Astrocyte (in vitro differentiated cells and primary cell): ENCODE measurements around the gene TPRG1. TPM values are rescaled to one million over a fixed set of nuclear protein-coding genes. Genes with fewer than 3 reads are reported as not detected.

ENCODE experiments used
- DNase-seq: peaks from one replicate; pipeline ENCODE4 v3.0.0-alpha.2; 2010; ENCODE audit warnings: low read depth
- FAIRE-seq: peaks from 2 replicates; lab custom pipeline; 2011; peaks lifted over from hg19 to GRCh38; lab: Jason Lieb, UNC
- H2AFZ ChIP-seq: 2 replicates; pipeline ENCODE4 v1.6.0; 2012; ENCODE audit warnings: low read depth, low read length, inconsistent platforms
- H3K27ac ChIP-seq: 2 replicates; pipeline ENCODE4 v1.5.1; 2011; ENCODE audit warnings: low read depth, low read length, inconsistent platforms
- H3K27me3 ChIP-seq: 2 replicates; pipeline ENCODE4 v1.6.0; 2011; ENCODE audit warnings: low read length, inconsistent platforms; ENCODE audit not compliant: insufficient read depth
- H3K36me3 ChIP-seq: 2 replicates; pipeline ENCODE4 v1.5.1; 2011; ENCODE audit warnings: low read length, inconsistent platforms; ENCODE audit not compliant: insufficient read depth
- H3K4me1 ChIP-seq: 2 replicates; pipeline ENCODE4 v1.5.1; 2011; ENCODE audit warnings: low read length, inconsistent platforms; ENCODE audit not compliant: insufficient read depth
- H3K4me2 ChIP-seq: 2 replicates; pipeline ENCODE4 v1.6.0; 2012; ENCODE audit warnings: low read length, inconsistent platforms
- H3K4me3 ChIP-seq: 2 replicates; pipeline ENCODE4 v1.5.1; 2011; ENCODE audit warnings: low read depth, mild to moderate bottlenecking, low read length, inconsistent platforms; ENCODE audit not compliant: insufficient read depth
- H3K79me2 ChIP-seq: 2 replicates; pipeline ENCODE4 v1.6.0; 2012; ENCODE audit warnings: mild to moderate bottlenecking, low read length, inconsistent platforms; ENCODE audit not compliant: insufficient read depth
- H3K9ac ChIP-seq: 2 replicates; pipeline ENCODE4 v1.6.0; 2012; ENCODE audit warnings: mild to moderate bottlenecking, low read length, inconsistent platforms
- H3K9me3 ChIP-seq: 2 replicates; pipeline ENCODE4 v1.5.1; 2012; ENCODE audit warnings: low read depth, mild to moderate bottlenecking, low read length, inconsistent platforms; ENCODE audit not compliant: insufficient read depth
- H4K20me1 ChIP-seq: 2 replicates; pipeline ENCODE4 v1.6.0; 2012; ENCODE audit warnings: low read length, inconsistent platforms; ENCODE audit not compliant: insufficient read depth
- H3K27ac Mint-ChIP-seq: one replicate; pipeline ENCODE4 v1.8.0; 2021; ENCODE audit warnings: mild to moderate bottlenecking, mixed read lengths; ENCODE audit not compliant: unreplicated experiment
- H3K27me3 Mint-ChIP-seq: one replicate; pipeline ENCODE4 v1.8.0; 2021; ENCODE audit warnings: low read depth, mixed read lengths; ENCODE audit not compliant: unreplicated experiment
- H3K36me3 Mint-ChIP-seq: one replicate; pipeline ENCODE4 v1.8.0; 2021; ENCODE audit warnings: low read depth, mixed read lengths; ENCODE audit not compliant: unreplicated experiment
- H3K4me1 Mint-ChIP-seq: one replicate; pipeline ENCODE4 v1.8.0; 2021; ENCODE audit warnings: low read depth, mixed read lengths; ENCODE audit not compliant: unreplicated experiment
- H3K4me3 Mint-ChIP-seq: one replicate; pipeline ENCODE4 v1.8.0; 2021; ENCODE audit warnings: mild to moderate bottlenecking, moderate library complexity, mixed read lengths; ENCODE audit not compliant: unreplicated experiment
- H3K9me3 Mint-ChIP-seq: one replicate; pipeline ENCODE4 v1.8.0; 2021; ENCODE audit warnings: mild to moderate bottlenecking, mixed read lengths; ENCODE audit not compliant: unreplicated experiment
- EZH2 ChIP-seq: IDR thresholded peaks from 2 replicates; pipeline ENCODE4 v1.6.1; 2012; ENCODE audit warnings: mild to moderate bottlenecking, low read length, inconsistent platforms; ENCODE audit not compliant: insufficient read depth
- total RNA-seq: library from RNA; stranded (reverse); gene quantifications from 2 replicates; pipeline ENCODE4 v1.2.1, GENCODE V29; 2021
- TF ChIP-seq, protein P1 (sequence below): IDR thresholded peaks from 2 replicates; pipeline ENCODE4 v1.5.1; 2011; ENCODE audit warnings: low read depth, mild to moderate bottlenecking, inconsistent platforms, low read length, moderate library complexity; ENCODE audit not compliant: insufficient read depth

The TPRG1 gene
- total RNA-seq, 1 donor from 2014 or later: 1.1 TPM

DNA sequence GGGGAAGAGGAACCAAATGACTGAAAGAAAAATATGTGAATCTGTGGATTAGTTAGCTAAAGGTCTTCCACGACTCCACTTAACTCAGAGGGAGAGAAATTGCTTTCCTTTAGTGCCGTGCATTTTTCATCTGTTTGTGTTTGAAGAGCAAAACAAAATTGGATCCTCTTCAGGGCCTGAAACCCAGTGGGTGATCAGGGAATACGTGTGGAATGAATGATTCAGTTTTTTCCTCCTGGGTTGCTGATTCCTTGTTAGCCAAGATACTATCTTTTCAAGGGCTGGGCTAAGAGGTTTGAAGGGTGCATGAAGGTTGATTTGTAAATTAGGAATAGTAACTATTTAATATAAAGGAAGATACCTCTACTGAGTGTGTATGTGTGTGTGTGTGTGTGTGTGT, 61.0 kb downstream of the TPRG1 start:
- H3K9me3 ChIP-seq: no peaks in the 10 kb centered on the region
- no peaks in the 10 kb centered on the region for H3K9me3 Mint-ChIP-seq
- FAIRE-seq: no peak

DNA sequence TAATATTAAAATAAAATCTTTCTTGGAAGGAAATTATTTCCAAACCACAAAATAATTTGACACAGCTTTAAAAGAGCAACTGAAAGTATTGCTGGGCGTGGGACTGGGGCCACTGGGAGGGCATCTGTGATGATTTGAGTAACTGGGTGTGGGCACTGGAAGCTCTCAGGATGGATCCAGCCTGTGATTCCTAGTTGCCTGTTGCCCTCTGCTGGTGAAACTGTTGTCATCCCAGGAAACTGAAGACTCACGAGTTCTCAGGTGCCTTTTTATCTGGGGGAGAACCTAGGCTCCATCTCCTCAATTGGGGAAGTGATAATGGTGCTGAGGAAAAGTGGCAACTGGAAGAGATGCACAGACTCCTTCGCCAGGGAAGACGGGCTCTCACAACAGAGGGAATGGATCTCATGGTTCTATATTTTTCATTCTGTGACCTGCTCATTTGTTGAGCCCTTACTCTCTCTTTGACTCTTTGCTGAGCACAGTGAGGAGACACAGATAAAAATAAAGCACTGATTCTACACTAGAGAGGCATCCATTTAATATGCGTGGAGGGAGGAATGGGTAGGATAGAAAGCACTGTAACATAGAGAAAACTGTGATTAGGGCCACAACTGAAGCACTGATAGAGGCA, 61.6 kb downstream of the TPRG1 start:
- TF ChIP-seq EZH2: no peak
- TF ChIP-seq, protein P1, sequence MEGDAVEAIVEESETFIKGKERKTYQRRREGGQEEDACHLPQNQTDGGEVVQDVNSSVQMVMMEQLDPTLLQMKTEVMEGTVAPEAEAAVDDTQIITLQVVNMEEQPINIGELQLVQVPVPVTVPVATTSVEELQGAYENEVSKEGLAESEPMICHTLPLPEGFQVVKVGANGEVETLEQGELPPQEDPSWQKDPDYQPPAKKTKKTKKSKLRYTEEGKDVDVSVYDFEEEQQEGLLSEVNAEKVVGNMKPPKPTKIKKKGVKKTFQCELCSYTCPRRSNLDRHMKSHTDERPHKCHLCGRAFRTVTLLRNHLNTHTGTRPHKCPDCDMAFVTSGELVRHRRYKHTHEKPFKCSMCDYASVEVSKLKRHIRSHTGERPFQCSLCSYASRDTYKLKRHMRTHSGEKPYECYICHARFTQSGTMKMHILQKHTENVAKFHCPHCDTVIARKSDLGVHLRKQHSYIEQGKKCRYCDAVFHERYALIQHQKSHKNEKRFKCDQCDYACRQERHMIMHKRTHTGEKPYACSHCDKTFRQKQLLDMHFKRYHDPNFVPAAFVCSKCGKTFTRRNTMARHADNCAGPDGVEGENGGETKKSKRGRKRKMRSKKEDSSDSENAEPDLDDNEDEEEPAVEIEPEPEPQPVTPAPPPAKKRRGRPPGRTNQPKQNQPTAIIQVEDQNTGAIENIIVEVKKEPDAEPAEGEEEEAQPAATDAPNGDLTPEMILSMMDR: peak; percentile 80
- H2AFZ ChIP-seq: no peak overlapping the region

More for the DNA sequence above, 61.0 kb downstream of the TPRG1 start:
- TF ChIP-seq, protein P1: no peak
- no peak for TF ChIP-seq EZH2
- H3K4me3 Mint-ChIP-seq: no peak overlapping the region
- no peak overlapping the region for H3K4me3 ChIP-seq
- no peak overlapping the region for H3K9ac ChIP-seq
- no peak overlapping the region for H3K27ac Mint-ChIP-seq
- H3K4me2 ChIP-seq: no peak overlapping the region
- no peaks in the 10 kb centered on the region for H3K36me3 ChIP-seq
- H4K20me1 ChIP-seq: no peaks in the 10 kb centered on the region
- H3K36me3 Mint-ChIP-seq: no peaks in the 10 kb centered on the region
- no peaks in the 10 kb centered on the region for H3K4me1 ChIP-seq
- H3K79me2 ChIP-seq: no peaks in the 10 kb centered on the region
- no peaks in the 10 kb centered on the region for H3K27me3 ChIP-seq
- H3K27ac ChIP-seq: no peak overlapping the region
- peaks cover 12% of the 10 kb centered on the region for H3K4me1 Mint-ChIP-seq
- no peak overlapping the region for H2AFZ ChIP-seq
- no peaks in the 10 kb centered on the region for H3K27me3 Mint-ChIP-seq
- no peak for DNase-seq

DNA sequence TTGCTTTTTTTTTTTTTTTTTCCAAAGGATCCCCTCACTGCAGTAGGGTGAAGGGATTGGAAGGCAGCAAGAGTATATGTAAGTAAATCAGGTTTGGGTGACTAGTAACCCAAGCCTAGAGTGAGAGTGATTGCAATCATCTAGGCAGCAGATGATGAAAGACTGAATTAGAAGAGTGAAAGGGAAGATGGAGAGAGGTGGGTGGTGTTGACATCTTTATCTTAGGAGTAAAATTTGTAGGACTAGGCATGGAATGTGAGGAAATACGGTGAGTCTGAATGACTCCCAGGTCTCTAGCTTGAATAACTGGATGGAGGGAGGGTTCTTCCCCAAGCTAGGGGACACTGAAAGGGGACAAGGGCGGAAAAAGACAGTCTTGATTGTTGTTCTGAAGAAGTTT, 63.4 kb downstream of the TPRG1 start:
- FAIRE-seq (no peak), DNase-seq (no peak)
- H3K27ac Mint-ChIP-seq: peak overlapping the region; percentile 51
- no peaks in the 10 kb centered on the region for H3K27me3 ChIP-seq
- H3K9me3 ChIP-seq: no peaks in the 10 kb centered on the region
- H3K36me3 ChIP-seq: no peaks in the 10 kb centered on the region
- H3K36me3 Mint-ChIP-seq: no peaks in the 10 kb centered on the region
- H3K27me3 Mint-ChIP-seq: no peaks in the 10 kb centered on the region
- H3K4me3 ChIP-seq: no peak overlapping the region
- H3K9me3 Mint-ChIP-seq: no peaks in the 10 kb centered on the region
- H3K4me3 Mint-ChIP-seq: no peak overlapping the region
- no peak overlapping the region for H2AFZ ChIP-seq
- H4K20me1 ChIP-seq: no peaks in the 10 kb centered on the region
- no peak for TF ChIP-seq EZH2
- TF ChIP-seq, protein P1: no peak
- peaks cover 16% of the 10 kb centered on the region for H3K4me1 Mint-ChIP-seq
- no peaks in the 10 kb centered on the region for H3K79me2 ChIP-seq
- H3K9ac ChIP-seq: no peak overlapping the region
- no peak overlapping the region for H3K27ac ChIP-seq
- H3K4me1 ChIP-seq: no peaks in the 10 kb centered on the region
- no peak overlapping the region for H3K4me2 ChIP-seq

More for the DNA sequence above, 61.6 kb downstream of the TPRG1 start:
- H3K9me3 ChIP-seq: no peaks in the 10 kb centered on the region
- no peak overlapping the region for H3K27ac ChIP-seq
- Mint-ChIP-seq H3K36me3 (no peaks in the 10 kb centered on the region), H3K9me3 (no peaks in the 10 kb centered on the region), H3K27ac (no peak overlapping the region), H3K4me1 (peaks cover 16% of the 10 kb centered on the region), H3K4me3 (no peak overlapping the region), H3K27me3 (no peaks in the 10 kb centered on the region)
- H3K79me2 ChIP-seq: no peaks in the 10 kb centered on the region
- H3K4me1 ChIP-seq: no peaks in the 10 kb centered on the region
- no peaks in the 10 kb centered on the region for H3K36me3 ChIP-seq
- no peak for FAIRE-seq
- no peak overlapping the region for H3K9ac ChIP-seq
- no peak overlapping the region for H3K4me3 ChIP-seq
- peak; percentile 46 for DNase-seq
- no peak overlapping the region for H3K4me2 ChIP-seq
- no peaks in the 10 kb centered on the region for H4K20me1 ChIP-seq
- H3K27me3 ChIP-seq: no peaks in the 10 kb centered on the region
